Fibroblast of skin of left quadriceps (primary cell): Measurements from ENCODE around the gene IER3.

ENCODE experiments used
- DNase-seq, 2 experiments: peaks; one replicate each; pipeline ENCODE4 v3.0.0-alpha.2; 2013; ENCODE audit warnings: low read depth in 2 of 2

IER3 gene

DNA sequence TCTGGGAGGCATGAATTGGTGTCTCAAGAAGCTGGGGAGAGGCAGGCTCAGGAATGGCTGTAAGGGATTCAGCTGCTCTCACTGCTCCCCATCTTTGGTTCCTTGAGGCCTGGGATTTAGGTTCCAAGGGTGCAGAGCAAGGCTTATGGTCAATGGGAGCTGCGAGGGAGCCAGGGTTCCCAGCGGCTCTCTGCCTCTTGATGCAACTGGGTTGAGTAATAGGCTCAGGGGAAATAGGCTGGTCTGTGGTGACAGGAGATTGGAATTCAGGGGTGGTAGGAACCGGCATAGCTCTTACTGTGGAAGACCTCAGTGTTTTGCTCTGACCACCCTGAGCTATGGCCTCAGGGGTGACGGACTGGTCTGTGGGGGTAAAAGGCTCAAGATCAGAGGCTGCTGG lies 40.5 kb downstream of the IER3 start:
- no peak for DNase-seq

GRCh38 chr6:30703011-30703410 lies 41.3 kb downstream of the IER3 start:
- DNase-seq, result no peak

- DNase-seq, result no peak
Observed at GRCh38 chr6:30700340-30700739, 44.0 kb downstream of the IER3 start.

GRCh38 chr6:30696432-30696831 lies 47.9 kb downstream of the IER3 start:
- DNase-seq, result no peak
